Measurements from ENCODE around the gene LRRC8D.

The LRRC8D gene

GRCh38 chr1:89887713-89888112 lies 66.9 kb downstream of the LRRC8D start:
- FAIRE-seq (no peak), DNase-seq (ENCODE audit: insufficient read length, low spot score) (no peak)
- TF ChIP-seq, protein P1, sequence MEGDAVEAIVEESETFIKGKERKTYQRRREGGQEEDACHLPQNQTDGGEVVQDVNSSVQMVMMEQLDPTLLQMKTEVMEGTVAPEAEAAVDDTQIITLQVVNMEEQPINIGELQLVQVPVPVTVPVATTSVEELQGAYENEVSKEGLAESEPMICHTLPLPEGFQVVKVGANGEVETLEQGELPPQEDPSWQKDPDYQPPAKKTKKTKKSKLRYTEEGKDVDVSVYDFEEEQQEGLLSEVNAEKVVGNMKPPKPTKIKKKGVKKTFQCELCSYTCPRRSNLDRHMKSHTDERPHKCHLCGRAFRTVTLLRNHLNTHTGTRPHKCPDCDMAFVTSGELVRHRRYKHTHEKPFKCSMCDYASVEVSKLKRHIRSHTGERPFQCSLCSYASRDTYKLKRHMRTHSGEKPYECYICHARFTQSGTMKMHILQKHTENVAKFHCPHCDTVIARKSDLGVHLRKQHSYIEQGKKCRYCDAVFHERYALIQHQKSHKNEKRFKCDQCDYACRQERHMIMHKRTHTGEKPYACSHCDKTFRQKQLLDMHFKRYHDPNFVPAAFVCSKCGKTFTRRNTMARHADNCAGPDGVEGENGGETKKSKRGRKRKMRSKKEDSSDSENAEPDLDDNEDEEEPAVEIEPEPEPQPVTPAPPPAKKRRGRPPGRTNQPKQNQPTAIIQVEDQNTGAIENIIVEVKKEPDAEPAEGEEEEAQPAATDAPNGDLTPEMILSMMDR (IDR thresholded peaks at IDR 0.05; ENCODE audit: insufficient read depth, missing control alignments), result no peak

DNA sequence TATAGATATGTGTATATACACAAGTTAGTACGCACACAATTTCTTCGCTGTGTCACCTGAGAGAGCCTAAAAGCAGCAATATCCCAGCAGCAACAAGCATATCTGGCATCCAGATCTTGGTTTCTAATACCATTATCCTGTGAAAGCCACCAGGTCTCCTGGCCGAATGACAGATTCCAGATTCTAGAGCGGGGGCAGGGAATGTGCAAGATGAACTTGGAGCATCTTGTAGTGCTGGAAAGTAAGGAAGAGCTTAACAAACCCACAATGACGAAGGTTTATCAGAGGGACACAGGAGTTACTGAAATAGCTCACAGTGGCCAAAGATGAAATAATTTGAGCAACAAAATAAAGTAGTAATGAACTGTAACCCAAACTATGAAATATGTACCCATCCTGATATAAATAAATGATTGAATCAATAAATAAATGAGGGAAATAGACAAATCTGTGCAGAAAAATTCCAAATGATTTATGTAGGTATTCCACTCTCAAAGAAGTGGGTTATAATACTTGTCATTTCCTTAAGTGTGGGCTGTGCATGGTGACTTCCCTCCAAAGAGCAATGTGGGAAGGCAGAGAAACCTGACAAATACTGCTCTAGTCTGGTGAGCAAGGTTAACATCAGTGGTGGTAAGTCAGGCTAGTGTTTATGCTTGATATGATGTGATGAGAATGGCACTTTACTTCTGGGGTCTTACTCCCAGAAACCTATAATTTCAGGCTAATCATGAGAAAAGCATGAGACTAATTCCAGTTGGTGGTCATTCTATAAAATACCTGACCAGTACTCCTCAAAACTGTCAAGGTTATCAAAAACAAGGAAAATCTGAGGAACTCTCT lies 67.9 kb downstream of the LRRC8D start:
- TF ChIP-seq, protein P1 (IDR thresholded peaks at IDR 0.05; ENCODE audit: insufficient read depth, missing control alignments), result no peak
- FAIRE-seq, result no peak
- DNase-seq (ENCODE audit: insufficient read length, low spot score), result no peak

DNA sequence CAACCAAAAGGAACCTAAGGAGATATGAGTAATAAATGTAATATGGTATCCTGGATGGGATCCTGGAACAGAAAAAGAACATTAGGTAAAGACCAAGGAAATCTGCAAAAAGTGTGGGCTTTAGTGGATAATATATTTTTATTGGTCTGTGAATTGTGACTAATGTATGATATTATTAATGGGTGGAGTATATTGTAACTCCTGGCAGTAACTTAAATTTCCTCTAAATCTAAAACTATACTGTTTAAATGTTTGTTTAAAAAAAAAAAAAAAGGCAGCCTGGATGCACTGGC lies 68.4 kb downstream of the LRRC8D start:
- FAIRE-seq (no peak), DNase-seq (ENCODE audit: insufficient read length, low spot score) (no peak)
- TF ChIP-seq, protein P1 (IDR thresholded peaks at IDR 0.05; ENCODE audit: insufficient read depth, missing control alignments), result no peak

DNA sequence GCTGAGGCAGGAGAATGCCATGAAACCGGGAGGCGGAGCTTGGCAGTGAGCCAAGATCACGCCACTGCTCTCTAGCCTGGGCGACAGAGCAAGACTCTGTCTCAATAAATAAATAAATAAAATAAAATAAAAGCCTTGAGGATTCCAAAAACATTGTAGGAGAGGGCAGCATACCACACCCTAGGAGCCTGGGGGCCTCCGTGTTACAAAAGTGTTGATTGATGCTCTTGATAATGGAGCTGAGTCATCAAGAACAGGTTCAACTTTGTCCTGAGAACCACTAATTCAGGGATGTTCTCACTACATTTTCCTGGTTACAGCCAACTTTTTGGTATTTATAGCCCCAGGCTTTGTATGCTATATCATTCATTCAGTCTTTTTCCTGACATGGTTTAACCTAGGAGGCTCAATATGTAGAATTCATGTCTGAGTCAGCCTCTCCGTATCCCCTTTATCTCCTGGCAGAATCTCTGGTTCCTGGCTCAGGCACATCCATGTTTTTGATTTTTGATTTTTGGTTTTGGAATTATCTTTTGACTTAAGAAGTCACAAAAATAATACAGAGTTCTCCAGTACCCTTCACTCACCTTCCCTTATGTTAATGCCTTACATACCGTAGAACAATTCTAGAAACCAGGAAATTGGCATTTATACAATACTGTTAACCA lies 69.4 kb downstream of the LRRC8D start:
- TF ChIP-seq, protein P1 (IDR thresholded peaks at IDR 0.05; ENCODE audit: insufficient read depth, missing control alignments), result no peak
- DNase-seq (ENCODE audit: insufficient read length, low spot score) (no peak), FAIRE-seq (no peak)

GRCh38 chr1:89892816-89893215 lies 72.0 kb downstream of the LRRC8D start:
- DNase-seq (ENCODE audit: insufficient read length, low spot score), result no peak
- FAIRE-seq, result no peak
- TF ChIP-seq, protein P1 (IDR thresholded peaks at IDR 0.05; ENCODE audit: insufficient read depth, missing control alignments), result no peak

GRCh38 chr1:89894210-89895201 lies 73.7 kb downstream of the LRRC8D start:
- no peak for DNase-seq (ENCODE audit: insufficient read length, low spot score)
- no peak for FAIRE-seq

More at GRCh38 chr1:89894210-89895201, 73.7 kb downstream of the LRRC8D start:
- TF ChIP-seq, protein P1 (IDR thresholded peaks at IDR 0.05; ENCODE audit: insufficient read depth, missing control alignments), result no peak
